GM21529 (cell line): ENCODE data around the gene NPLOC4.

Source experiments
- ATAC-seq: cut with Tn5 transposase; IDR thresholded peaks from one replicate; pipeline ENCODE4 v1.9.1; 2021; ENCODE audit not compliant: unreplicated experiment

NPLOC4 gene

GRCh38 chr17:81549826-81550225 lies 87.1 kb downstream of the NPLOC4 start:
- no peak for ATAC-seq

GRCh38 chr17:81549031-81549557 lies 87.8 kb downstream of the NPLOC4 start:
- ATAC-seq, result no peak

GRCh38 chr17:81547614-81547982 lies 89.3 kb downstream of the NPLOC4 start:
- ATAC-seq, result no peak

GRCh38 chr17:81546906-81547613 lies 89.9 kb downstream of the NPLOC4 start:
- ATAC-seq, result no peak

GRCh38 chr17:81545160-81545949 lies 91.6 kb downstream of the NPLOC4 start:
- ATAC-seq, result no peak

- ATAC-seq, result no peak
Observed at GRCh38 chr17:81544281-81544974, 92.5 kb downstream of the NPLOC4 start.

GRCh38 chr17:81543756-81544155 lies 93.2 kb downstream of the NPLOC4 start:
- ATAC-seq, result no peak

GRCh38 chr17:81543339-81543675 lies 93.6 kb downstream of the NPLOC4 start:
- ATAC-seq, result no peak

GRCh38 chr17:81542431-81543338 lies 94.2 kb downstream of the NPLOC4 start:
- no peak for ATAC-seq

GRCh38 chr17:81541123-81541522 lies 95.8 kb downstream of the NPLOC4 start:
- no peak for ATAC-seq

- no peak for ATAC-seq
Observed at GRCh38 chr17:81540676-81541027, 96.3 kb downstream of the NPLOC4 start.

GRCh38 chr17:81539961-81540675 lies 96.8 kb downstream of the NPLOC4 start:
- ATAC-seq, result no peak

GRCh38 chr17:81539571-81539900 lies 97.4 kb downstream of the NPLOC4 start:
- no peak for ATAC-seq

- ATAC-seq, result no peak
Observed at GRCh38 chr17:81538651-81539570, 98.0 kb downstream of the NPLOC4 start.

- no peak for ATAC-seq
Observed at GRCh38 chr17:81537856-81538555, 98.9 kb downstream of the NPLOC4 start.

- ATAC-seq, result no peak
Observed at GRCh38 chr17:81537343-81537855, 99.5 kb downstream of the NPLOC4 start.

GRCh38 chr17:81536299-81537290 lies 100.3 kb downstream of the NPLOC4 start:
- ATAC-seq, result no peak
